Measurements from ENCODE around the gene YIPF3. TPM values are rescaled to one million over a fixed set of nuclear protein-coding genes. Genes with fewer than 3 reads are reported as not detected.
"Not testable (repeated sequence)": the region's sequence is repeated elsewhere in the genome, so short reads cannot be mapped to it uniquely, and the experiment has no call there.

The YIPF3 gene
- total RNA-seq, 1 donor from 2014 or later = 190 TPM

GRCh38 chr6:43467265-43467664 is 49.5 kb downstream of the YIPF3 start:
- not testable (repeated sequence) for DNase-seq (ENCODE audit: extremely low read depth, low read depth, low spot score)

DNA sequence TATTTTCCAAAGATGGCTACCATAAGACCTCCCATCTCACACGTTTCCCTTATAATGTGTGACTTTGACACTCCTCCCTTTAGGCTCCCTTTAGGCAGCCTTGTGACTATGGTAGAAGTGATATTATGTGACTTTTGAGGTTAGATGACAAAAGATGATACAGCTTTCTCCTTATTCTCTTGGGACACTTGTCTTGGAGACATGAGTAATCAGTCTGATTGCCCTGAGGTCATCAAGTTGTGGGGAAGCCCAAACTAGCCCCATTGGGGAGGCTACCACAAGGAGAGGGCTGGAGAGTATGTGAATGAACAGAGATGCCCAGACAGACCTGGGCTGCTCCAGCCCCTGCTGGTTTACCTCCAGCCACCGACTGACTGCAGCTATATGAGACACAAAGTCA is 50.8 kb downstream of the YIPF3 start:
- DNase-seq (ENCODE audit: extremely low read depth, low read depth, low spot score) = no peak

GRCh38 chr6:43464337-43464736 is 52.4 kb downstream of the YIPF3 start:
- no peak for DNase-seq (ENCODE audit: extremely low read depth, low read depth, low spot score)

- no peak for DNase-seq (ENCODE audit: extremely low read depth, low read depth, low spot score)
These were observed 54.8 kb downstream of the YIPF3 start for GRCh38 chr6:43461936-43462335.

Other genes with a start within 250 kb of the YIPF3 start
- gene SLC22A7, start 218.7 kb downstream of the YIPF3 start, total RNA-seq = not detected in 2 replicates
- not detected in 2 replicates for gene CRIP3, start 208.1 kb downstream of the YIPF3 start, total RNA-seq
- gene ZNF318, start 147.3 kb downstream of the YIPF3 start, total RNA-seq = 10.2 and 16.0 TPM in 2 replicates
- gene ABCC10, start 89.4 kb downstream of the YIPF3 start, total RNA-seq = 19.8 and 32.6 TPM in 2 replicates
- 0.88 and 0.92 TPM in 2 replicates for gene DLK2, start 61.4 kb downstream of the YIPF3 start, total RNA-seq
- gene TJAP1, start 39.4 kb downstream of the YIPF3 start, total RNA-seq = 26.0 and 26.5 TPM in 2 replicates
- 0.12 TPM in 1 of 2 replicates, not detected in the other for gene LRRC73, start 6.6 kb downstream of the YIPF3 start, total RNA-seq
- gene POLR1C, start 163 bp upstream of the YIPF3 start, total RNA-seq = 24.5 and 26.3 TPM in 2 replicates
- gene XPO5, start 59.1 kb upstream of the YIPF3 start, total RNA-seq = 27.1 and 27.7 TPM in 2 replicates
- gene POLH, start 59.3 kb upstream of the YIPF3 start, total RNA-seq = 26.4 and 27.6 TPM in 2 replicates
- gene GTPBP2, start 112.3 kb upstream of the YIPF3 start, total RNA-seq = 44.9 and 68.1 TPM in 2 replicates
- 33.5 and 48.7 TPM in 2 replicates for gene MAD2L1BP, start 118.9 kb upstream of the YIPF3 start, total RNA-seq
- 0.41 TPM in 1 of 2 replicates, not detected in the other for gene RSPH9, start 128.1 kb upstream of the YIPF3 start, total RNA-seq
- gene MRPS18A, start 170.9 kb upstream of the YIPF3 start, total RNA-seq = 41.2 and 46.4 TPM in 2 replicates

Data from glomerular endothelial cell (primary cell).